ACC112 (cell line): ENCODE results near the gene AFAP1.
A peak's percentile ranks its signal among the peaks of the same experiment; 100 is the strongest.

Experiments used
- H2AFZ ChIP-seq: fragments of 200-600 bp; sonication (generic); one replicate; pipeline ENCODE4 v1.6.0; 2017; ENCODE audit warnings: antibody characterized with exemption, low read length; ENCODE audit not compliant: unreplicated experiment
- H3K27ac ChIP-seq: fragments of 200-600 bp; sonication (generic); 2 replicates; pipeline ENCODE4 v1.5.1; 2014; ENCODE audit warnings: low read depth, mild to moderate bottlenecking, antibody characterized with exemption, low read length, moderate library complexity
- H3K27me3 ChIP-seq: fragments of 200-600 bp; sonication (generic); 2 replicates; pipeline ENCODE4 v1.6.1; 2014; ENCODE audit warnings: mild to moderate bottlenecking, antibody characterized with exemption, low read length, moderate library complexity, mixed read lengths; ENCODE audit not compliant: insufficient read depth
- H3K36me3 ChIP-seq: fragments of 200-600 bp; sonication (generic); 2 replicates; pipeline ENCODE4 v1.6.1; 2016; ENCODE audit warnings: mild to moderate bottlenecking, antibody characterized with exemption, low read length, moderate library complexity, mixed read lengths; ENCODE audit not compliant: insufficient read depth
- H3K4me1 ChIP-seq: fragments of 200-600 bp; sonication (generic); one replicate; pipeline ENCODE4 v1.6.1; 2016; ENCODE audit warnings: low read length, mixed read lengths; ENCODE audit not compliant: insufficient read depth, unreplicated experiment, control insufficient read depth
- H3K4me3 ChIP-seq: fragments of 200-600 bp; sonication (generic); 2 replicates; pipeline ENCODE4 v1.5.1; 2014; ENCODE audit warnings: mild to moderate bottlenecking, low read depth, low read length
- H3K79me2 ChIP-seq: fragments of 200-600 bp; sonication (generic); one replicate; pipeline ENCODE4 v1.6.0; 2016; ENCODE audit warnings: low read length; ENCODE audit not compliant: control insufficient read depth, unreplicated experiment, insufficient read depth

Gene AFAP1

GRCh38 chr4:7854216-7854615, 85.4 kb downstream of the AFAP1 start:
- no peak overlapping the region for H3K27ac ChIP-seq
- H2AFZ ChIP-seq = no peak overlapping the region
- H3K4me3 ChIP-seq = no peak overlapping the region
- no peaks in the 10 kb centered on the region for H3K27me3 ChIP-seq
- H3K79me2 ChIP-seq = peaks cover 61% of the 10 kb centered on the region
- peaks cover 44% of the 10 kb centered on the region for H3K4me1 ChIP-seq
- peaks cover 46% of the 10 kb centered on the region for H3K36me3 ChIP-seq

DNA sequence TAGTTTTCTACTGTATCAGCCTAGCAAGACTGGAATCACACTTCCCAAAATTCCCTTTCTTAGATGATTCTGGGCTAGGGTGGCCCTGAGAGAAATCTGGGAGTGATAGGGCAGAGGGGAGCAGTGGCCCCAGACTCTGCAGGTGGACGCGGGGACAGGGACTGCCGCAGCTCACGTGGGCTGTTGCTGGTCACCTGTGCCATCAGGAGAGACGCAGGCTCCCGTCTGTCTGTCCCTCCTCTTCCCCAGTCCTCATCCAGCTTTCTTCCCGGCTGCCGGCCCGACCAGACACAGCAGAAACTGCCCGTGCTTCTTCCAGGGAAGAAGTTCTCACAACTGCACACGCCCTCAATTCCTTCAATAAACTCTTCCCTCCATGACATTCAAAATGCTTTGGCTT, 86.4 kb downstream of the AFAP1 start:
- Histone ChIP-seq H3K4me1 (peaks cover 36% of the 10 kb centered on the region), H3K4me3 (no peak overlapping the region), H3K27me3 (no peaks in the 10 kb centered on the region), H3K79me2 (peaks cover 60% of the 10 kb centered on the region), H2AFZ (no peak overlapping the region), H3K36me3 (peaks cover 54% of the 10 kb centered on the region), H3K27ac (no peak overlapping the region)

DNA sequence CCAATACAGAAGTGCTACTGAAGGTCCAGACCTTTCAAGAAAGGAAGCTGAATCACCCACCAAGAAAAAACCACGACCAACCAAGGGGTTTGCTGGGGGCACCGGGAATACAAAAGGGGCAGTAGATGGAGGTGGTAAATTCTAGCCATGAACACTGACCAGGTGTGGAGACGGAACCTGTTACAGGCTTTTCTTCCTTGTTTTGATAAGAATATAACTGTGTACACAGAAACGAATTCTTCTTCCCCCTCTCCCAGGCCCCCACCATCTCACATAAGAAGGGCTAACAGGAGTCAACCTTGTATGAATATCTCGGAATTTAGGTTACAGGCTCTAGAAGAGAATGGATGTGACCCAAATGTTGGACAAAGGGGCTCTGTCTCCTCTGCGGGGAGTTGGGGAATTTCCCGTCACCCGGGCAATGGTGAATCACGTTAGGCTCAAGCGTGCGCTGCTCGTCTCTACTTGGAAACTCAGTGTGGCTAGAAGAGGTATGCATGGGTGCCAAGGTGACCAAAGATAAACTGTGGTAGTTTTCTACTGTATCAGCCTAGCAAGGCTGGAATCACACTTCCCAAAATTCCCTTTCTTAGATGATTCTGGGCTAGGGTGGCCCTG, 87.0 kb downstream of the AFAP1 start:
- Histone ChIP-seq H3K27ac (peak overlapping the region; percentile 15; the same call in 1 of the 2 replicates), H3K4me1 (peaks cover 30% of the 10 kb centered on the region), H2AFZ (no peak overlapping the region), H3K27me3 (no peaks in the 10 kb centered on the region), H3K79me2 (peaks cover 55% of the 10 kb centered on the region), H3K36me3 (peaks cover 58% of the 10 kb centered on the region), H3K4me3 (no peak overlapping the region)

DNA sequence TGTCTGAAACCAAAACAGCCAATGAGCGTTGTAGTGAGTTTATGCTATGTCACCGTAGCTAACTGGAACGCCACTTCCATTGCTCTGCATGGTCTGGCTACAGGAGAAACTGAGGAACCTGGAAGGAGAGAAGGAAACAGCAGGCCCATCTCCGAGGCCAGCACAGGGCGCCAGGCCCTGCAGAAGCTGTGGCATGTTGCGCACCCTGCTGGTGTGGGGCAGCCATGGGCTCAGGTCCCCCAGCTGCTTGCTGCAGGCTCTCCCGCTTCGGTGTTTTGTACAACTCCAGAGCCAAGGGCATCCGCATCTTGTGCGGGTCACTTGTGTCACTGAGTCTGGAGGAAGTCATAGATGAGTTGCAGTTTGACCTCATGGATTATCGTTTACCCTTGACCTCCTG, 89.2 kb downstream of the AFAP1 start:
- Histone ChIP-seq H3K79me2 (peaks cover 60% of the 10 kb centered on the region), H2AFZ (no peak overlapping the region), H3K36me3 (peaks cover 75% of the 10 kb centered on the region), H3K4me1 (peaks cover 21% of the 10 kb centered on the region), H3K27me3 (no peaks in the 10 kb centered on the region), H3K4me3 (no peak overlapping the region), H3K27ac (no peak overlapping the region)

GRCh38 chr4:7847206-7847605, 92.5 kb downstream of the AFAP1 start:
- Histone ChIP-seq H3K4me1 (peaks cover 41% of the 10 kb centered on the region), H3K36me3 (peaks cover 54% of the 10 kb centered on the region), H3K27ac (peak overlapping the region; percentile 99; the same call in 1 of the 2 replicates), H2AFZ (no peak overlapping the region), H3K79me2 (peaks cover 45% of the 10 kb centered on the region), H3K27me3 (no peaks in the 10 kb centered on the region), H3K4me3 (no peak overlapping the region)

- Histone ChIP-seq H3K27me3 (no peaks in the 10 kb centered on the region), H3K27ac (peak overlapping the region; percentile 99), H3K79me2 (peaks cover 47% of the 10 kb centered on the region), H2AFZ (no peak overlapping the region), H3K4me1 (peaks cover 53% of the 10 kb centered on the region), H3K36me3 (peaks cover 46% of the 10 kb centered on the region), H3K4me3 (no peak overlapping the region)
Measured at GRCh38 chr4:7845493-7846128, 94.0 kb downstream of the AFAP1 start.

DNA sequence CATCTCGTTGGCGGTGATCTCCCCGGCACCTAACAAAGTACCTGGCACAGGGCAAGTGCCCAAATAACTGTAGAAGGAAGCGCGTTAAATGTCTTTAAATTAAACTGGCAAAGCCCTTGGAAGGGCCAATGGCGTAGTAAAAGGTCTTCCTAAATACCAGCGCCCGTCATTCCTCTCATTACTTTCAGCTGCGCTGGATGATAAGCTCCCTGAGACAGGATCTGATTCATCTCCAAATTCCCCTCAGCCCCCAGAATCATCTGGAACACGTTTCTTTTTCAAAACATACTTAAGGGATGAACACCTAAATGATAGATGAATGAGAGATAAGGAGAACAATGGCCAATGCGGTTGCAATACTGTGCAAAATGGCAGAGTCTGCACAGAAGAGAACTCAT, 95.1 kb downstream of the AFAP1 start:
- Histone ChIP-seq H3K36me3 (peaks cover 39% of the 10 kb centered on the region), H3K27ac (peak overlapping the region; percentile 99), H2AFZ (no peak overlapping the region), H3K27me3 (no peaks in the 10 kb centered on the region), H3K4me1 (peaks cover 53% of the 10 kb centered on the region), H3K4me3 (peak overlapping the region; percentile 41; the same call in 1 of the 2 replicates), H3K79me2 (peaks cover 52% of the 10 kb centered on the region)

- Histone ChIP-seq H3K4me1 (peaks cover 53% of the 10 kb centered on the region), H2AFZ (no peak overlapping the region), H3K27ac (peak overlapping the region; percentile 99), H3K79me2 (peaks cover 54% of the 10 kb centered on the region), H3K4me3 (peak overlapping the region; percentile 45; the same call in 1 of the 2 replicates), H3K36me3 (peaks cover 36% of the 10 kb centered on the region), H3K27me3 (no peaks in the 10 kb centered on the region)
Measured at GRCh38 chr4:7843831-7844593, 95.6 kb downstream of the AFAP1 start.

DNA sequence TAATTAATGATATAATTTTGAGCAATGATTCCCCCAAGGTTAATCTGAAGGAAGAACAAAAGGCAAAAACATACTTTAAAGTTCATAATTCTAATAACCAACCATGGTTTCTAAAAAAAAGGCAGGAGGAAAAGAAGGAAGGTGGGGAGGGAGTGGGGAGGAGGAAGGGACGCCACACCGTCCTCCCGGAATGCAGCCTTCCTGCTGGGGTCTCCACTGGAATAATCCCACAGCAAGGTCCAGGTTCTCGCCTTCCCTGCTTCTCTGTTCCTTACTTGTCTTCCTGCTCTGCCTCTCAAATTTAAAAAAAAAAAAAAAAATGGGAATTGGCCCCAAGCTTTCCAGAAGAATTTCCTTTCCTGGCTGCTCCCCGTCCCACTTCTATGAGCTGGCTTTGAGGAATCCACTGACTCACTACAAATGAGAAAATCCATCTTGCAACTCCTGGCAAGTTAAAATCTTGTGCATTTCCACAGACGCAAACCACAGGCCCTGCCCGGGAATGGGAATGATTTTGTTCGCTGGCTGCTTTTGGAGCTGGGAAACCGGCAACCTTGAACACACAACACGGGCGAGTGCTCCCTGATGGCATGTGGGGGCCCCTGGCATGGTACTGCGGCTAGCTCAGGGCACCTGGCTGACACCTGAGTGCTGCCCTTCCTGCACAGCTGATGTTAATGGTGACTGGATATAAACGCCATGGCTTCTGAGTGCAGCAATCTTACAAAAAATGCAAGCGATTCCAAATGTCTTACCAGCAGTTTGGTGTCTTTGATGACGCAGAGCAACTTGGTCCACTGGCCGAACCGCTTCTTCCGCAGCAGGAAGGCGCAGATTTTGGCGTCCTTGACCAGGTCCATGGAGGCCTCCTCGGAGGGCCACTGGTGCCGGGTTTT, 97.0 kb downstream of the AFAP1 start:
- H3K27me3 ChIP-seq = no peaks in the 10 kb centered on the region
- H3K79me2 ChIP-seq = peaks cover 55% of the 10 kb centered on the region
- H2AFZ ChIP-seq = no peak overlapping the region
- peak overlapping the region; percentile 45 for H3K4me3 ChIP-seq
- peaks cover 36% of the 10 kb centered on the region for H3K36me3 ChIP-seq
- H3K4me1 ChIP-seq = peaks cover 53% of the 10 kb centered on the region
- peak overlapping the region; percentile 99 for H3K27ac ChIP-seq

- H3K79me2 ChIP-seq = peaks cover 55% of the 10 kb centered on the region
- peaks cover 36% of the 10 kb centered on the region for H3K36me3 ChIP-seq
- peak overlapping the region; percentile 99 for H3K27ac ChIP-seq
- H3K4me1 ChIP-seq = peaks cover 53% of the 10 kb centered on the region
- no peaks in the 10 kb centered on the region for H3K27me3 ChIP-seq
- no peak overlapping the region for H3K4me3 ChIP-seq
- no peak overlapping the region for H2AFZ ChIP-seq
Measured at GRCh38 chr4:7841894-7842293, 97.8 kb downstream of the AFAP1 start.
